Measurements from ENCODE around the gene ARSG.

ARSG gene

GRCh38 chr17:68377771-68378267, 86.5 kb downstream of the ARSG start:
- Histone ChIP-seq H3K27me3 (ENCODE audit: insufficient read depth, low read depth, severe bottlenecking) (no peaks in the 10 kb centered on the region), H3K9me3 (ENCODE audit: severe bottlenecking) (no peaks in the 10 kb centered on the region), H3K36me3 (no peaks in the 10 kb centered on the region), H3K27ac (no peak overlapping the region), H3K4me3 (ENCODE audit: low read depth, low read length) (no peak overlapping the region)
- no peak for TF ChIP-seq CTCF (IDR thresholded peaks at IDR 0.05; ENCODE audit: low read depth, low read length)
- no peak for DNase-seq

- no peak for TF ChIP-seq CTCF (IDR thresholded peaks at IDR 0.05; ENCODE audit: low read depth, low read length)
- no peak for DNase-seq
- Histone ChIP-seq H3K9me3 (ENCODE audit: severe bottlenecking) (no peaks in the 10 kb centered on the region), H3K36me3 (no peaks in the 10 kb centered on the region), H3K27me3 (ENCODE audit: insufficient read depth, low read depth, severe bottlenecking) (no peaks in the 10 kb centered on the region), H3K27ac (no peak overlapping the region), H3K4me3 (ENCODE audit: low read depth, low read length) (no peak overlapping the region)
These were observed 87.2 kb downstream of the ARSG start for GRCh38 chr17:68378268-68379176.

- H3K36me3 ChIP-seq: no peaks in the 10 kb centered on the region
- no peaks in the 10 kb centered on the region for H3K27me3 ChIP-seq (ENCODE audit: insufficient read depth, low read depth, severe bottlenecking)
- no peak for TF ChIP-seq CTCF (IDR thresholded peaks at IDR 0.05; ENCODE audit: low read depth, low read length)
- H3K27ac ChIP-seq: no peak overlapping the region
- H3K4me3 ChIP-seq (ENCODE audit: low read depth, low read length): no peak overlapping the region
- H3K9me3 ChIP-seq (ENCODE audit: severe bottlenecking): no peaks in the 10 kb centered on the region
- no peak for DNase-seq
These were observed 87.8 kb downstream of the ARSG start for GRCh38 chr17:68379177-68379510.

- no peaks in the 10 kb centered on the region for H3K9me3 ChIP-seq (ENCODE audit: severe bottlenecking)
- no peak overlapping the region for H3K4me3 ChIP-seq (ENCODE audit: low read depth, low read length)
- no peak overlapping the region for H3K27ac ChIP-seq
- H3K36me3 ChIP-seq: no peaks in the 10 kb centered on the region
- no peak for TF ChIP-seq CTCF (IDR thresholded peaks at IDR 0.05; ENCODE audit: low read depth, low read length)
- DNase-seq: no peak
- H3K27me3 ChIP-seq (ENCODE audit: insufficient read depth, low read depth, severe bottlenecking): no peaks in the 10 kb centered on the region
These were observed 88.7 kb downstream of the ARSG start for GRCh38 chr17:68379692-68380677.

- no peaks in the 10 kb centered on the region for H3K36me3 ChIP-seq
- DNase-seq: no peak
- H3K27me3 ChIP-seq (ENCODE audit: insufficient read depth, low read depth, severe bottlenecking): no peaks in the 10 kb centered on the region
- H3K27ac ChIP-seq: no peak overlapping the region
- no peaks in the 10 kb centered on the region for H3K9me3 ChIP-seq (ENCODE audit: severe bottlenecking)
- no peak overlapping the region for H3K4me3 ChIP-seq (ENCODE audit: low read depth, low read length)
- TF ChIP-seq CTCF (IDR thresholded peaks at IDR 0.05; ENCODE audit: low read depth, low read length): no peak
These were observed 90.0 kb downstream of the ARSG start for GRCh38 chr17:68381076-68381900.
